ENCODE data around the gene SLC5A10. TPM values are rescaled to one million over a fixed set of nuclear protein-coding genes. Genes with fewer than 3 reads are reported as not detected.

Gene SLC5A10
- total RNA-seq, 1 experiment from 2014 or later, result not detected

DNA sequence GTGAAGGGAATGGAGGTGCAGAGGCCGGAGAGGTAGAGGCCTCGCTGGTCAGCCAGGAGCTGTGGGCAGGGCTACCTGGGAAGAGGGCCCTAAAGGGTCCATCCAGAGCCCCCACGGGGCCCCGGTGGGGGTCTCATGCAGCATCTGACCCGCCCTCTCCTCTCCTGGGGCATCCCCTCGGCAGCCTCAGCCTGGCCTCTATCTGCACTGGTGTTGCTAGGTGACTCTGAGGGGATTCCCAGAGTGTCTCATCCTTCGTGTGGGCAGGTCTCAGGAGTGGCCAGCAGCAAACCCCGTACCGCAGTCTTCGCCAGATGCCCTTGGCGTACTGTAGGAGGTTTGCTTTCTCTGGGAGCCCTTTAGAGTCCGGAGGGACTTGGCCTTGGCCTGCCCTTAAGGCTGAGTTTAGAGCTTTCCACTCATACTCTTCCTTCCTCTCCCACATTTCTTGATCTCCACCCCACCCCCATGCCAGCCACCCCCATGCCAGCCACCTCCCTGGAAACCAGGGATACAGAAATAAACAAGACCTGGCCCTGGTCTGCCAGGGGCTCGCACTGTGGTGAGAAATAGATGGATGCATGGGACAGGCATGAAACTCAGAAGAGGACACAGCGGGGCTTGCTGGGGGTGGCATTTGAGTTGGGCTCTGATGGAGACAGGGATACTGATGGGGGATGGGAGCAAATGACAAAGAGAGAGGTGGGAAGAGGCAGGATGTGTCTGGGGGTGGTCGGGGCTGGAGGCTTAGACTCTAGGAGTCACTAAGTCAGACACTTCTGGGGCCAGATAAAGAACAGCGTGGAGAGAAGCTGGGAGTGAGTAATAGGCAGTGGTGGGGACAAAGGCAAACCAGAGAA lies 9.9 kb downstream of the SLC5A10 start:
- Histone ChIP-seq H3K9me3 (ENCODE audit: control insufficient read depth, insufficient read depth, low read depth, low read length) (no peaks in the 10 kb centered on the region), H3K27me3 (ENCODE audit: control insufficient read depth, insufficient read depth, low read length) (no peaks in the 10 kb centered on the region), H3K36me3 (ENCODE audit: control insufficient read depth, insufficient read depth, low read length) (no peaks in the 10 kb centered on the region), H3K4me1 (ENCODE audit: control insufficient read depth, insufficient read depth, low read length) (peaks cover 4% of the 10 kb centered on the region; the same call in 1 of the 2 replicates), H3K27ac (ENCODE audit: low read length) (no peak overlapping the region), H3K4me3 (ENCODE audit: low read depth in 2 of 2, low read length in 2 of 2) (no peak overlapping the region)
- ChIA-PET POLR2A (no interaction called here), CTCF (interaction anchor here (0.6 to 1.5 kb wide), 6 partner anchors 8 to 912 kb away, joined by 3 to 6 read pairs (median 3); partner anchors contain the start of gene SLC5A10)
- in situ Hi-C loops (cut with HindIII; ENCODE audit: low pct_unique_long_range_greater_than_20kb, low sequenced_read_pairs), result no loop called here
- no TSS peak for BruUV-seq (replicated peaks)
- DNase-seq (ENCODE audit: low read depth, low spot score) (no peak), ATAC-seq (no peak)
- intact Hi-C loops (cut with micrococcal nuclease; ENCODE audit: unreplicated experiment), result no loop called here
- no peak for TF ChIP-seq POLR2AphosphoS5 (IDR thresholded peaks at IDR 0.05; ENCODE audit: low read depth, low read length)
- TF ChIP-seq TCF7L2 (IDR thresholded peaks at IDR 0.05; ENCODE audit: low read depth, low read length), result no peak
- no peak for TF ChIP-seq SIN3A (IDR thresholded peaks at IDR 0.05; ENCODE audit: borderline replicate concordance, insufficient read depth, low read depth, low read length)
- TF ChIP-seq, protein P1, sequence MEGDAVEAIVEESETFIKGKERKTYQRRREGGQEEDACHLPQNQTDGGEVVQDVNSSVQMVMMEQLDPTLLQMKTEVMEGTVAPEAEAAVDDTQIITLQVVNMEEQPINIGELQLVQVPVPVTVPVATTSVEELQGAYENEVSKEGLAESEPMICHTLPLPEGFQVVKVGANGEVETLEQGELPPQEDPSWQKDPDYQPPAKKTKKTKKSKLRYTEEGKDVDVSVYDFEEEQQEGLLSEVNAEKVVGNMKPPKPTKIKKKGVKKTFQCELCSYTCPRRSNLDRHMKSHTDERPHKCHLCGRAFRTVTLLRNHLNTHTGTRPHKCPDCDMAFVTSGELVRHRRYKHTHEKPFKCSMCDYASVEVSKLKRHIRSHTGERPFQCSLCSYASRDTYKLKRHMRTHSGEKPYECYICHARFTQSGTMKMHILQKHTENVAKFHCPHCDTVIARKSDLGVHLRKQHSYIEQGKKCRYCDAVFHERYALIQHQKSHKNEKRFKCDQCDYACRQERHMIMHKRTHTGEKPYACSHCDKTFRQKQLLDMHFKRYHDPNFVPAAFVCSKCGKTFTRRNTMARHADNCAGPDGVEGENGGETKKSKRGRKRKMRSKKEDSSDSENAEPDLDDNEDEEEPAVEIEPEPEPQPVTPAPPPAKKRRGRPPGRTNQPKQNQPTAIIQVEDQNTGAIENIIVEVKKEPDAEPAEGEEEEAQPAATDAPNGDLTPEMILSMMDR (IDR thresholded peaks at IDR 0.05), result no peak
- TF ChIP-seq, protein P2, sequence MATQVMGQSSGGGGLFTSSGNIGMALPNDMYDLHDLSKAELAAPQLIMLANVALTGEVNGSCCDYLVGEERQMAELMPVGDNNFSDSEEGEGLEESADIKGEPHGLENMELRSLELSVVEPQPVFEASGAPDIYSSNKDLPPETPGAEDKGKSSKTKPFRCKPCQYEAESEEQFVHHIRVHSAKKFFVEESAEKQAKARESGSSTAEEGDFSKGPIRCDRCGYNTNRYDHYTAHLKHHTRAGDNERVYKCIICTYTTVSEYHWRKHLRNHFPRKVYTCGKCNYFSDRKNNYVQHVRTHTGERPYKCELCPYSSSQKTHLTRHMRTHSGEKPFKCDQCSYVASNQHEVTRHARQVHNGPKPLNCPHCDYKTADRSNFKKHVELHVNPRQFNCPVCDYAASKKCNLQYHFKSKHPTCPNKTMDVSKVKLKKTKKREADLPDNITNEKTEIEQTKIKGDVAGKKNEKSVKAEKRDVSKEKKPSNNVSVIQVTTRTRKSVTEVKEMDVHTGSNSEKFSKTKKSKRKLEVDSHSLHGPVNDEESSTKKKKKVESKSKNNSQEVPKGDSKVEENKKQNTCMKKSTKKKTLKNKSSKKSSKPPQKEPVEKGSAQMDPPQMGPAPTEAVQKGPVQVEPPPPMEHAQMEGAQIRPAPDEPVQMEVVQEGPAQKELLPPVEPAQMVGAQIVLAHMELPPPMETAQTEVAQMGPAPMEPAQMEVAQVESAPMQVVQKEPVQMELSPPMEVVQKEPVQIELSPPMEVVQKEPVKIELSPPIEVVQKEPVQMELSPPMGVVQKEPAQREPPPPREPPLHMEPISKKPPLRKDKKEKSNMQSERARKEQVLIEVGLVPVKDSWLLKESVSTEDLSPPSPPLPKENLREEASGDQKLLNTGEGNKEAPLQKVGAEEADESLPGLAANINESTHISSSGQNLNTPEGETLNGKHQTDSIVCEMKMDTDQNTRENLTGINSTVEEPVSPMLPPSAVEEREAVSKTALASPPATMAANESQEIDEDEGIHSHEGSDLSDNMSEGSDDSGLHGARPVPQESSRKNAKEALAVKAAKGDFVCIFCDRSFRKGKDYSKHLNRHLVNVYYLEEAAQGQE (IDR thresholded peaks at IDR 0.05; ENCODE audit: insufficient read depth in 1 of 2, low read depth in 2 of 2, low read length in 1 of 2), result no peak

DNA sequence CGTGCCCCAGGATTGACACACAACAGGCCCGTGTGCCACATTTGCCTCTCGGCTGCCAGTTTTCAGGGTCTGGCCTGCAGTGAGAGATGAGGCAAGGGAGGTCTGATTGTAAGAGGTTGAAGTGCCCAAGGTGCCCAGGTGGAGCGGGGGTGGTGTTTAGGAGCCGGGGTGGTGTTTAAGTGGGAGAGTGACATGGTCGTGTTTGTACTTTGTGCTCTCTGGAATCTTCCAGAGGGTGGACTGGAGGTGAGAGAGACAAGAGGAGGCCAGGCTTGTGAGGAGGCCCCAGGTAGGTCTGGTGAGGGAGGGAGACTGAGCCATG lies 10.5 kb downstream of the SLC5A10 start:
- ChIA-PET POLR2A (no interaction called here), CTCF (interaction anchor here (0.8 to 1.2 kb wide), 2 partner anchors 13 to 60 kb away, joined by 3 read pairs; no protein-coding TSS in a partner anchor)
- no peaks in the 10 kb centered on the region for H3K9me3 ChIP-seq (ENCODE audit: control insufficient read depth, insufficient read depth, low read depth, low read length)
- H3K4me3 ChIP-seq (ENCODE audit: low read depth in 2 of 2, low read length in 2 of 2), result no peak overlapping the region
- DNase-seq (ENCODE audit: low read depth, low spot score) (no peak), ATAC-seq (no peak)
- no peaks in the 10 kb centered on the region for H3K27me3 ChIP-seq (ENCODE audit: control insufficient read depth, insufficient read depth, low read length)
- H3K4me1 ChIP-seq (ENCODE audit: control insufficient read depth, insufficient read depth, low read length), result peaks cover 4% of the 10 kb centered on the region; the same call in 1 of the 2 replicates
- H3K36me3 ChIP-seq (ENCODE audit: control insufficient read depth, insufficient read depth, low read length), result no peaks in the 10 kb centered on the region
- no peak overlapping the region for H3K27ac ChIP-seq (ENCODE audit: low read length)
- in situ Hi-C loops (cut with HindIII; ENCODE audit: low pct_unique_long_range_greater_than_20kb, low sequenced_read_pairs), result no loop called here
- no peak for TF ChIP-seq TCF7L2 (IDR thresholded peaks at IDR 0.05; ENCODE audit: low read depth, low read length)
- no peak for TF ChIP-seq POLR2AphosphoS5 (IDR thresholded peaks at IDR 0.05; ENCODE audit: low read depth, low read length)
- TF ChIP-seq, protein P1 (IDR thresholded peaks at IDR 0.05), result no peak
- TF ChIP-seq, protein P2 (IDR thresholded peaks at IDR 0.05; ENCODE audit: insufficient read depth in 1 of 2, low read depth in 2 of 2, low read length in 1 of 2), result no peak
- TF ChIP-seq SIN3A (IDR thresholded peaks at IDR 0.05; ENCODE audit: borderline replicate concordance, insufficient read depth, low read depth, low read length), result no peak
- BruUV-seq (replicated peaks), result no TSS peak
- intact Hi-C loops (cut with micrococcal nuclease; ENCODE audit: unreplicated experiment), result no loop called here

All from Panc1 (cell line).